ENCODE data around the gene HOXA4. TPM values are rescaled to one million over a fixed set of nuclear protein-coding genes. Genes with fewer than 3 reads are reported as not detected.

Gene HOXA4
- total RNA-seq, 1 donor from 2014 or later = not detected

DNA sequence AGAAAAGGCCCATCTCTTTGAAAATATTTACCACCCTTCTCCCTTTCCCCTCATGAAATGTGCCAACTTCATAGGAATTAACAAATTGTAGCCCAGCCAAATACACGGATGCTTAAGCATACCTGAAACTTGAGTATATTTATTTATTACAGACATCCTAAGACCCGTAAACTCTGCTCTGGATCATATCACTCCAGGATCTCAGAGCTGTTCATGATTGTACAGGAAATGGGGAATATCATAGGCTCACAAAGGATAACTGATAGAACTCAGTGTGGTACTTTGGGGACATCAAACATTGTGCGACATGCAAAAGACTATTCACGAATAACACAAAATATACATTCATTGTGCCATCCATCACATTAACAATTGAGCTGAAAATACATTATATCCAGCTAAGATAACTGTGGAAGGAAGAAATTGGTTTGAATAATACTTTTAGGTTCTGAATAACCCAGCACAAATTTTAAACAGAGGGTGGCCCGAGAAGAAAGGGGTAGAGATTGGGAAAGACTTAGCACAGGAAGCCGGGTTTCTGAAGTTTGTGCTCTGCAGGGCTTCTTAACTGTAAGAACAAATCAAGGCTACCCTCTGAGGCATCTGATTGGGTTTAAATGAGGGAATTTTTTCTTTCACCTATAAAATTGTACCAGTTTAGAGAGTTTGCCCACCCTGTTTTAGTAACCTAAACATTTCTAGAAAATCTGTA lies 37.2 kb downstream of the HOXA4 start:
- Mint-ChIP-seq H3K27me3 (ENCODE audit: low read depth) (peaks cover 83% of the 10 kb centered on the region), H3K9me3 (no peaks in the 10 kb centered on the region), H3K36me3 (ENCODE audit: low read depth) (peaks cover 3% of the 10 kb centered on the region), H3K27ac (no peak overlapping the region), H3K4me1 (ENCODE audit: low read depth) (peaks cover 13% of the 10 kb centered on the region), H3K4me3 (ENCODE audit: low read depth) (no peak overlapping the region)
- intact Hi-C loops (cut with micrococcal nuclease) = loop anchor here (5.0 kb wide), 1 partner anchor 149 kb away; the partner anchor contains the start of gene EVX1
- no peak for DNase-seq (ENCODE audit: low spot score)

DNA sequence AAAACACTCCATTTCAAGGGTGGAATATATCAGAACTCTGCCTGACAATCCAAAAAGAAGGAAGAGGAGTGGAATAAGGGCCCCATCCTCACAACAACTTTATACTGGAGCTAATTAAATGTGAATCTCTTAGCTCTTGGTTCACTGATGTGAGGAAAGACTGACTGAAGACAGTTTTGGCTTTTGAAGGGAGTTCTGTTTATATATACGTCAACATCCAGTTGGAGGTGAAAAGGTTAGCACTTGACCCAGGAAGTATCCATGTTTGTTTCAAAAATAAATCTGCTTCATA lies 37.8 kb downstream of the HOXA4 start:
- Mint-ChIP-seq H3K36me3 (ENCODE audit: low read depth) (peaks cover 3% of the 10 kb centered on the region), H3K4me1 (ENCODE audit: low read depth) (peaks cover 13% of the 10 kb centered on the region), H3K4me3 (ENCODE audit: low read depth) (no peak overlapping the region), H3K9me3 (no peaks in the 10 kb centered on the region), H3K27me3 (ENCODE audit: low read depth) (peaks cover 81% of the 10 kb centered on the region), H3K27ac (no peak overlapping the region)
- intact Hi-C loops (cut with micrococcal nuclease) = loop anchor here (5.0 kb wide), 1 partner anchor 150 kb away; the partner anchor contains the start of gene EVX1
- no peak for DNase-seq (ENCODE audit: low spot score)

DNA sequence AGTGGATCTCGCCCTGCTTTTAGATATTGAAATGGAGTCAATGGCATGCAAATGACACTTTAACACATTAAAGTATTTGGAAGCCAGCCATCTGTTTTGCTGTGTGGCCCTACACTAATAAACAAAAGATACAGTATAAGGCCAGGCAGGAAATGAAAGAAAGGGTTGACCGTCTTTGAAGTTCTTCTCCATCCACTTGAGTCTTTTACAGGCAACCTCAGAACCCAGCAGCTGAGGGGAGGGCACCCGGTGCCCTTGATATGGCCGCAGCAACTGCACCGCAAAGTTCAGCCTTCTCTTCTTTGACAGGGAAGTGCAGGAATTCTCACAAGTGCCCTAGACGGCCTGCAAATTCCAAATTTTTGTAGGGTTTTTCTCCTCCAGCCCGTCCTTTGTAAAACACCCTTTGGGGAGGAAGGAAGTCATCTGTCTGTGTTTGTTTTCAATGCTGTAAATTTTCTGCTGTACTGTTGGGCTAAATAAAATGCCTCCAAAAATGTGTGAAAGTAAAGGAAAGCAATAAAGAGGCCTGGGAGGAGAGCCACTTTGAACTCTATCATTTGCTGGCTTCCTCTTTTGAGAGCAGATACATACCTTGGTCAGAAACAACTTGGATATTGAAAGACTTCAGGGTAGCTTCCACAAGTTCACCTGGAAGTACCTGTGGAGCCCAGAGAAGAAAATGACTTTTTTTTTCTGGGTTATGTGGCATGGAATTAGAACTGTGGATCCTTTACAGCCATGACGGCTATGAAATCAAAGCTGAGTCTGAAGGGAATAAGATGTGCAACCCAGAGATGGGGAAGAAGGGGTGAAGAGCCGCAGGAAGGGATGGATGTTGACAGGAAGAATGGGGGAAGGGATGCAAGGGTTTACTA lies 38.4 kb downstream of the HOXA4 start:
- DNase-seq (ENCODE audit: low spot score) = no peak
- intact Hi-C loops (cut with micrococcal nuclease) = loop anchor here (5.0 kb wide), 1 partner anchor 150 kb away; the partner anchor contains the start of gene EVX1
- H3K4me1 Mint-ChIP-seq (ENCODE audit: low read depth) = peaks cover 12% of the 10 kb centered on the region
- no peaks in the 10 kb centered on the region for H3K9me3 Mint-ChIP-seq
- H3K4me3 Mint-ChIP-seq (ENCODE audit: low read depth) = no peak overlapping the region
- peaks cover 83% of the 10 kb centered on the region for H3K27me3 Mint-ChIP-seq (ENCODE audit: low read depth)
- H3K36me3 Mint-ChIP-seq (ENCODE audit: low read depth) = peaks cover 2% of the 10 kb centered on the region
- H3K27ac Mint-ChIP-seq = no peak overlapping the region

DNA sequence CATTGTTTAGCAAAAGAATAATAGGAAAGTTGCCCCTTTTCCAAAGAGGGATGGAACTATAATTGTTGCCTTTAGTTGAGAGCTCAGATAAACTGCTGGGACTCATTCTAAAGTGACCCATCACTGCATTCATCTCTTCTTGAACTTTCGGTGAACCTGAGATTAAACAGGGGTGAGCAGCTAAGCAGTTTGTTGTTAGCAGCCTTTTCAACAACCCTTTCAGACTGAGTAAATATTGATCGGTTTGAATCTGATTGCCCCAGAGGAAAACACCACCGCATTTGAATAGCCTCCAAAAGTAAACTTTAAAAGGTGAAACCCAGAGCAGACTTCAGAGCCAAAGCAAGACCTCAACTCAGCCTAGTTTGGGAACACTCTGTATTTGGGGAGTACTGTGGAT lies 39.5 kb downstream of the HOXA4 start:
- Mint-ChIP-seq H3K27ac (no peak overlapping the region), H3K36me3 (ENCODE audit: low read depth) (no peaks in the 10 kb centered on the region), H3K9me3 (no peaks in the 10 kb centered on the region), H3K27me3 (ENCODE audit: low read depth) (peaks cover 83% of the 10 kb centered on the region), H3K4me3 (ENCODE audit: low read depth) (no peak overlapping the region), H3K4me1 (ENCODE audit: low read depth) (peaks cover 10% of the 10 kb centered on the region)
- no peak for DNase-seq (ENCODE audit: low spot score)
- intact Hi-C loops (cut with micrococcal nuclease) = loop anchor here (5.0 kb wide), 1 partner anchor 151 kb away; the partner anchor contains the start of gene EVX1

DNA sequence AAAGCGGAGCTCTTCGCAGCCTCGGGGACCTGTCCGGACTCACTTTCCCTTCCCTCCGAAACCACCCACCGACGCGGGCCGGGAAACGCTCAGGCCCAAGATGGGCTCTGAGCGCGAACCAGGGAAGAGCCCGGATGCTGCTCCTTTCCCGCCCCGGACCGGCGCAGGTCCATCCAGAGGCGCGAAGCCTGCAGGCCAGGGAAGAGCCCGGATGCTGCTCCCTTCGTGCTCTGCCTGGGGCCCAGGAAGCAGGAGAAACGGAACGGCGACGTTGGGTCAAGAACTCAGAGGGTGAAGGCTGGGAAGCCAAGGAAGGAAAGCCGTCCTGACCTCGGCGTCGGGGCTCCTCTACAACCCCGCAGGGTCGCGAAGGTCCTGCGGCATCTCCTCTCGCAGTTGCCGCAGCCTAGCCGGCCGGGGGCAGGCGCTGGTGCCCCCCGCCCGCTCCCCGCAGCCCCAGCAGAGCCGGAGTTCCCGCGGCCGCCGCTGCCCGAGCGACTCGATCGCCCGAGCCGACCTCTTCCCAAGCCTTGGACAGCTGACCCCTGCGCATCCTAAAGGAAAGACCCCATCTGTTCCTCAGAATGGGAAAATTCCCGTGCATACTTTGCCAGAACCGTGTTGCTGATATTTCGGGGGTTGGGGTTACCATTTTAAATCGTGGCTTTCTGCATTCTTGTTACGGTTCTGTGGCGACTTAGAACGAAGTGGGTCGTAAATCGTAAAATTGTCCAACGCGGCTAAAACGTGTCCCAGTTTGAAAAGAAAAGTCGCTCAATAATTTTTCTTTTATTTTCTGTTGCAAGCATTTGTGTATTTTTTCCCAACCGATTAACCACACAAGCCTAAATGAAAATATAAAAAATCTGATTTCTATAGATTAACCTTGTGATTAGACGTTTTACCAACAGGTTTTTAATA lies 42.3 kb downstream of the HOXA4 start:
- Mint-ChIP-seq H3K4me1 (ENCODE audit: low read depth) (no peaks in the 10 kb centered on the region), H3K27ac (no peak overlapping the region), H3K4me3 (ENCODE audit: low read depth) (no peak overlapping the region), H3K9me3 (no peaks in the 10 kb centered on the region), H3K27me3 (ENCODE audit: low read depth) (peaks cover 71% of the 10 kb centered on the region), H3K36me3 (ENCODE audit: low read depth) (no peaks in the 10 kb centered on the region)
- DNase-seq (ENCODE audit: low spot score) = no peak
- intact Hi-C loops (cut with micrococcal nuclease) = no loop called here

DNA sequence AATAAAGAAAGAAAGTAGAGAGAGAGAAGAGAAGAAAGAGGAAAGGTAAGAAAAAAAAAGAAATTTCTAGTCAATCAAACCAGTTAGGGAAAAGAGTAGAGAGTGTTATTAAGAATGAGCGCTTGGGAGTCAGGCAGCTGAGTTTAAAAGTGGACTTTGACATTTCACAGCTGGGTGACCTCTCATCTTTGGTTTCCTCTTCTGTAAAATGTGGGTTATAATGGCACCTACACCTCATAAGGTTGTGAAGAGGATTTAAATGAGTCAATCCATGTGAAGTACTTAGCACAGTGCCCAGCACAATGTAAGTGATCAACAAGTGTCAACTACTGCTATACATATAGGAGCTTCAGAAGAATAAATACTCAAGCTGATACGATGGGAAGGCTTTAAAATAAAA lies 46.9 kb downstream of the HOXA4 start:
- Mint-ChIP-seq H3K9me3 (no peaks in the 10 kb centered on the region), H3K27me3 (ENCODE audit: low read depth) (peaks cover 32% of the 10 kb centered on the region), H3K27ac (no peak overlapping the region), H3K4me3 (ENCODE audit: low read depth) (no peak overlapping the region), H3K36me3 (ENCODE audit: low read depth) (no peaks in the 10 kb centered on the region), H3K4me1 (ENCODE audit: low read depth) (peaks cover 7% of the 10 kb centered on the region)
- DNase-seq (ENCODE audit: low spot score) = no peak
- intact Hi-C loops (cut with micrococcal nuclease) = no loop called here

DNA sequence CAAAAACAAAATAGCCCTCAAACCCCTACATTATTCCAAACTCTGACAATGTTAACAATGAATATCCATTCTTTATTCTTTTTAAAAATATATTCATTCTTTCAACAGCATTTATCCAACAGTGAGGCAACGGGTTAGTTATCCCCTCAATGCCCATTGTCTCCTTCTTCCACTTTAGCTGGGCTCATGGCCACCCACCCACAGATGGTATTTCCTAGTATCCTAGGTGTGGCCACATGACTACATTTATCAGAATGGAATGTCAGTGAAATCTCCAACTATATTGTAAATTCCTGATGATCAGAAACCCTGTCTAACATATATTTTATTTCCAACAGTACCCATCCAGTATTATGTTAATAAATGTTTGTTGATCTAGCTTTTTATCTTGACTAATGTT lies 48.4 kb downstream of the HOXA4 start:
- Mint-ChIP-seq H3K4me1 (ENCODE audit: low read depth) (peaks cover 7% of the 10 kb centered on the region), H3K36me3 (ENCODE audit: low read depth) (no peaks in the 10 kb centered on the region), H3K9me3 (no peaks in the 10 kb centered on the region), H3K4me3 (ENCODE audit: low read depth) (no peak overlapping the region), H3K27ac (no peak overlapping the region), H3K27me3 (ENCODE audit: low read depth) (peaks cover 20% of the 10 kb centered on the region)
- intact Hi-C loops (cut with micrococcal nuclease) = no loop called here
- no peak for DNase-seq (ENCODE audit: low spot score)

DNA sequence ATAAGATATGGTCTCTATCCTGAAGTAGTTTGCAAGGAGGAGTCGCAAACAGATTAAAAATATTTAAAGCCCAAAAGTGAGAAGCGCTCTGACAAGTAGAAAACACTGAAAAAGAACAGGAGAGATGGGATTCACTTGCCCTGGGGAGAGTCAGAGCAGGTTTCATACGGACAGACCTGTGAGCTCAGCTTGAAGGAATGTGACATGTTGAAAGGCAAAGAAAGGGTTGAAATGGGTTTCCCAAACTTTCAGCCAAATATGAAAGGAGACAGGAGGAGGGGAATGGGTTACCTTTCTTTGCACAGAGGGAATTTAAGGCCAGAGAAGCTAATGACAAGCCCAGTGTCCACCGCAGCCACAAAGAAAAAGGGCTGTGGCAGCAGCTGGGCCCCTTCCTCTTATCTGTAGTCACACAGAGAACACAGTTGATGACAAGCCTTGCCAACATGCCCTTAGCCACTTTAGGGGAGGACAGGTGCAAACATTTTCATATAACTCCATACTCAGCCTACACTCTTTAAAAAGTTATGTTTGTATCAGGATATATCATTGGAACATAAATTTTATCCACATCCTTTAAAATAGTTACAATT lies 49.6 kb downstream of the HOXA4 start:
- H3K4me3 Mint-ChIP-seq (ENCODE audit: low read depth) = no peak overlapping the region
- H3K36me3 Mint-ChIP-seq (ENCODE audit: low read depth) = no peaks in the 10 kb centered on the region
- no peak for DNase-seq (ENCODE audit: low spot score)
- peaks cover 7% of the 10 kb centered on the region for H3K4me1 Mint-ChIP-seq (ENCODE audit: low read depth)
- no peak overlapping the region for H3K27ac Mint-ChIP-seq
- peaks cover 16% of the 10 kb centered on the region for H3K27me3 Mint-ChIP-seq (ENCODE audit: low read depth)
- intact Hi-C loops (cut with micrococcal nuclease) = no loop called here
- no peaks in the 10 kb centered on the region for H3K9me3 Mint-ChIP-seq

DNA sequence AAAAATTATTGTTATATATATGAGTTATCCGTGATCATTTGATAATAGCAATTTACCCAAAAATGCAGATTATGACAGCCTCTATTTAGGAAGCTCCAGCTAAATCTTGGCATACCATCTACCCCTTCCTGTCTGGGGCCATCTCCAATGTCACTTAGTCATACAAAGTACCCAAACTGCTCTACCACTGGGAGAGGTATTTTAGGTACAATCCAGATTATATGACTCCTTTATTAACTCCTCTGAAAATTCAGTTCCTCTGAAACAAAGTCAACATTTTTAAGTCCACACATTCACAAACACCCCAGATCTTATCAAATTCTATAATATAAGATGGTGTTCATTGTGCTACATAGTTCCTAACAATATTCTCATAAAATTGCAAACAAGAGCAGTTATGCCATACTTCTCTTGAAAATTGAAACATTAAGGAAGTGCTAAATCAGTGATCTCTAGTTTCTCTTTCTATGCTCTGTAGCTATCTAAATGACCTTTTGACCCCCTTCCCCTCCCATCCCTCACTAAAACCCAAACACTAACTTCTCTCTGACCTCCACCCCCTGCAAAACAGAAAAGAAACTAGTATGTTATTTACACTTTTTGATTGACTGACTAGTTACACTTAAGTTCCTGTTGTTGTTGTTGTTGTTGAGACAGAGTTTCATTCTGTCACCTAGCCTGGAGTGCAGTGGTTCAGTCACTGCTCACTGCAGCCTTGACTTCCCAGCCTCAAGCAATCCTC lies 51.2 kb downstream of the HOXA4 start:
- H3K27ac Mint-ChIP-seq = no peak overlapping the region
- H3K36me3 Mint-ChIP-seq (ENCODE audit: low read depth) = no peaks in the 10 kb centered on the region
- intact Hi-C loops (cut with micrococcal nuclease) = no loop called here
- H3K4me3 Mint-ChIP-seq (ENCODE audit: low read depth) = no peak overlapping the region
- DNase-seq (ENCODE audit: low spot score) = no peak
- peaks cover 7% of the 10 kb centered on the region for H3K4me1 Mint-ChIP-seq (ENCODE audit: low read depth)
- peaks cover 15% of the 10 kb centered on the region for H3K27me3 Mint-ChIP-seq (ENCODE audit: low read depth)
- no peaks in the 10 kb centered on the region for H3K9me3 Mint-ChIP-seq

DNA sequence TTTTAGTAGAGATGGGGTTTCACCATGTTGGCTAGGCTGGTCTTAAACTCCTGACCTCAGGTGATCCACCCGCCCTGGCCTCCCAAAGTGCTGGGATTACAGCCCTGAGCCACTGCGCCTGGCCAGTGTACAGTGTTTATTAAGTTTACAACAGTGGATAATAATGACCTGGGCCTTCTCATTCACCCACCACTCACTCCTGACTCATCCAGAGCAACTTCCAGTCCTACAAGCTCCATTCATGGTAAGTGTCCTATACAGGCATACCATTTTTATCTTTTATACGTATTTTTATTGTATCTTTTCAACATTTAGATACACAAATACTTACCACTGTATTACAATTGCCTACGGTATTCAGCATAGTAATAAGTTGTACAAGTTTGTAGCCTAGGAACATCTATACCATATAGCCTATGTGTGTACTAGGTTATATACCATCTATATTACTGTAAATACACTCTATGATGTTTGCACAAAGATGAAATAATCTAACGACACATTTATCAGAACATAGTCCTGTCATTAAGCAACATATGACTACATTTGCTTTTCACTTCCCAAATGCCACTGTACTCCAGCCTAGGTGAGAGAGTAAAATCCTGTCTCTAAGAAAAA lies 51.8 kb downstream of the HOXA4 start:
- Mint-ChIP-seq H3K4me3 (ENCODE audit: low read depth) (no peak overlapping the region), H3K9me3 (no peaks in the 10 kb centered on the region), H3K36me3 (ENCODE audit: low read depth) (no peaks in the 10 kb centered on the region), H3K4me1 (ENCODE audit: low read depth) (peaks cover 7% of the 10 kb centered on the region), H3K27me3 (ENCODE audit: low read depth) (peaks cover 11% of the 10 kb centered on the region), H3K27ac (no peak overlapping the region)
- DNase-seq (ENCODE audit: low spot score) = no peak
- intact Hi-C loops (cut with micrococcal nuclease) = no loop called here
